Activated B cell treated with CpG ODN at 0.5 μM for 24 hours (primary cell): ENCODE measurements around the gene PHLPP1. TPM values are rescaled to one million over a fixed set of nuclear protein-coding genes. Genes with fewer than 3 reads are reported as not detected.

Experiments used
- ATAC-seq: fragments of 200-7000 bp; cut with Tn5 transposase; one replicate; pipeline ENCODE4 v1.10.0; 2021; ENCODE audit warnings: low read depth, mild to moderate bottlenecking, moderate library complexity
- CTCF ChIA-PET: fragments of 350-600 bp; sonication (Branson Sonifier 250); formaldehyde crosslinking; loops from one replicate; lab custom pipeline; 2021; ENCODE audit warnings: antibody characterized with exemption; lab: Charles Lee
- POLR2A ChIA-PET: fragments of 350-600 bp; sonication (Branson Sonifier 250); formaldehyde crosslinking; loops from one replicate; lab custom pipeline; 2021; ENCODE audit warnings: antibody characterized with exemption; lab: Charles Lee
- DNase-seq: peaks from one replicate; pipeline ENCODE4 v3.0.0; 2022
- H3K27ac Mint-ChIP-seq: one replicate; pipeline ENCODE4 v1.8.0; 2020; ENCODE audit warnings: mixed read lengths
- H3K27me3 Mint-ChIP-seq: one replicate; pipeline ENCODE4 v1.8.0; 2021; ENCODE audit warnings: mixed read lengths
- H3K36me3 Mint-ChIP-seq: one replicate; pipeline ENCODE4 v1.8.0; 2021; ENCODE audit warnings: low read depth, mixed read lengths
- H3K4me1 Mint-ChIP-seq: one replicate; pipeline ENCODE4 v1.8.0; 2021; ENCODE audit warnings: mixed read lengths
- H3K4me3 Mint-ChIP-seq: one replicate; pipeline ENCODE4 v1.8.0; 2020; ENCODE audit warnings: mild to moderate bottlenecking, mixed read lengths
- H3K9me3 Mint-ChIP-seq: one replicate; pipeline ENCODE4 v1.8.0; 2020; ENCODE audit warnings: mixed read lengths
- CTCF ChIP-seq: fragments of 200-600 bp; IDR thresholded peaks from one replicate; pipeline ENCODE4 v1.8.0; 2022; ENCODE audit warnings: antibody characterized with exemption, mild to moderate bottlenecking
- intact Hi-C: fragments of 100-400 bp; cut with micrococcal nuclease; formaldehyde crosslinking; loops from one replicate; pipeline ENCODE4 v1.15.1; 2024
- total RNA-seq: library from RNA; stranded (reverse); gene quantifications from 2 replicates; pipeline ENCODE4 v1.2.3, GENCODE V29; 2022

PHLPP1 gene
- total RNA-seq, 1 donor from 2014 or later = 16.1 TPM

DNA sequence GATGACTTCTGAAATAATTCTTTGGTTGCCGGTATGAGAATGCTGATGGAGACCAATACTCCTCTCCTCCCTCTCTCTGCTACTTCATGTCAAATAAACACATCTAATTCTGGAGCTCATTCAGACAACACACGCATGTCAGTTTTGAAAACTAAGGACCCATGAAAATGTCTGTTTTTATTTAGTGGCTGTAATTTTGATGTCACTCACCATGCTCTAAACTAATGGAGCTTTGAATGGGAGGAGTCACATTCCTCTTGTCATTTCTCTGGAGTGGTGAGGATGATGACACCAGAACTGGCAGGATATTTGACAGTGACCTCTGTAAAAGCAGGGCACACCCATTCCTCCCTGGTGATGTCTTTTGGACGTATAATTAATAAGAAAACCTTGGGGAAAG is 163.0 kb downstream of the PHLPP1 start:
- CTCF ChIA-PET = no interaction called here

DNA sequence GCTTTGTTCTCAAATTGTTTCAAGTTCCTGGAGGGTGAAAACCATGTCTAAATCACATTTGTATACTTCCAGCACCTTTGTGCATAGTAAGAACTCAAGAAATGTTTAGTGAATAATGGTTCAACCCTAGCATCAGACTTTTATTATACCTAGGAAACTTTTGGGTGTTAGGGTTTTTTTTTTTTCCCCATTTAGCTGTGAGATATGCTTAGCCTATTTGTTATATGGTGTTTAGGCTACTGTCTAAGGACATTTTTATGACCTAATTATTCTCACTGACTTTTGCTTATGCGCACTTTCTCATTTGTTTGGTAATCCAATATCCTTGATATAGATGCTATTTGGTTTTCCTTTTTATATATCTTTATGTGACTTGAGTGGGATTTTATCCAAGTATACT is 164.7 kb downstream of the PHLPP1 start:
- no peaks in the 10 kb centered on the region for H3K27me3 Mint-ChIP-seq
- POLR2A ChIA-PET = interaction anchor here (0.6 kb wide), 2 partner anchors 54 to 80 kb away, joined by 6 to 8 read pairs; no protein-coding TSS in a partner anchor
- H3K36me3 Mint-ChIP-seq = no peaks in the 10 kb centered on the region
- no peak overlapping the region for H3K4me3 Mint-ChIP-seq
- no peak for DNase-seq
- peaks cover 2% of the 10 kb centered on the region for H3K4me1 Mint-ChIP-seq
- CTCF ChIA-PET = no interaction called here
- no peak overlapping the region for H3K27ac Mint-ChIP-seq
- no peaks in the 10 kb centered on the region for H3K9me3 Mint-ChIP-seq
- TF ChIP-seq CTCF = no peak
- no peak for ATAC-seq
- intact Hi-C loops = no loop called here

More for the DNA sequence above, 163.0 kb downstream of the PHLPP1 start:
- Mint-ChIP-seq H3K9me3 (no peaks in the 10 kb centered on the region), H3K27me3 (no peaks in the 10 kb centered on the region), H3K4me3 (no peak overlapping the region), H3K4me1 (peaks cover 2% of the 10 kb centered on the region), H3K36me3 (no peaks in the 10 kb centered on the region), H3K27ac (no peak overlapping the region)
- ATAC-seq = no peak
- intact Hi-C loops = no loop called here
- DNase-seq = no peak
- POLR2A ChIA-PET = no interaction called here
- TF ChIP-seq CTCF = no peak

DNA sequence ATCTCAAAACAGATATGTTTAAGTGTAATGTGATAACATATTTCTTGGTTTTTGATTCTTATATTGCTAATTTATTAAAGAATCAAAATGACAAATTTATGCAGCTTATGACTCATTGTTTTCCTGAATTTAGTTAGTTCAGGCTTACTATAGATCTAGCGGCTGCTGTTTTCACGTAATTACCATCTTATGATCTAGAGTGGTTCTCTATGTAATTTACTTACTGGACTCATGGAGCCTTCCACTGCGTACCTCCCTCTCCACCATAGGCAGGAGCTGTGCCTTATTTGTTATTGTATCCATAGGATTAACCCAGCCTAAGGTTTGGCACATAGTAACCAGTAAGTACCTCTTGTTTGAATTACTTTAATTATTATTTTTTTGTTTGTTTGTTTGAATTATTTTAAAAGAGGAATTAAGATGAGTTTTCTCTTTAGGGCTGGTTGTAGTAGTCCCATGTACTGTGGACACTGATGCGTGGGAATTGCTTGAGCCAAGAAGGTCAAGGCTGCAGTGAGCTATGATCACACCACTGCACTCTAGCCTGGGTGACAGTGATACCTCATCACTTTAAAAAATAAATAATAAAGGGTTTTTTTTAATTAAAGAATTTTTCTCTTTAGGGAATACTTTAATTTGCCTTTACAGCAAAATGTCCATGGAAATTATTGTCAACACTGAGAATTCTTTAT is 165.5 kb downstream of the PHLPP1 start:
- H3K9me3 Mint-ChIP-seq = no peaks in the 10 kb centered on the region
- DNase-seq (no peak), ATAC-seq (no peak)
- no peaks in the 10 kb centered on the region for H3K36me3 Mint-ChIP-seq
- H3K4me3 Mint-ChIP-seq = no peak overlapping the region
- H3K27me3 Mint-ChIP-seq = no peaks in the 10 kb centered on the region
- intact Hi-C loops = no loop called here
- H3K27ac Mint-ChIP-seq = no peak overlapping the region
- no peak for TF ChIP-seq CTCF
- peaks cover 2% of the 10 kb centered on the region for H3K4me1 Mint-ChIP-seq
- ChIA-PET CTCF (no interaction called here), POLR2A (no interaction called here)

- no peaks in the 10 kb centered on the region for H3K27me3 Mint-ChIP-seq
- no peak overlapping the region for H3K4me3 Mint-ChIP-seq
- intact Hi-C loops = no loop called here
- H3K9me3 Mint-ChIP-seq = no peaks in the 10 kb centered on the region
- no peak for TF ChIP-seq CTCF
- no peak overlapping the region for H3K27ac Mint-ChIP-seq
- ATAC-seq = no peak
- no peak for DNase-seq
- ChIA-PET CTCF (no interaction called here), POLR2A (no interaction called here)
- H3K36me3 Mint-ChIP-seq = no peaks in the 10 kb centered on the region
- peaks cover 2% of the 10 kb centered on the region for H3K4me1 Mint-ChIP-seq
Observed at GRCh38 chr18:62881509-62882016, 166.2 kb downstream of the PHLPP1 start.

DNA sequence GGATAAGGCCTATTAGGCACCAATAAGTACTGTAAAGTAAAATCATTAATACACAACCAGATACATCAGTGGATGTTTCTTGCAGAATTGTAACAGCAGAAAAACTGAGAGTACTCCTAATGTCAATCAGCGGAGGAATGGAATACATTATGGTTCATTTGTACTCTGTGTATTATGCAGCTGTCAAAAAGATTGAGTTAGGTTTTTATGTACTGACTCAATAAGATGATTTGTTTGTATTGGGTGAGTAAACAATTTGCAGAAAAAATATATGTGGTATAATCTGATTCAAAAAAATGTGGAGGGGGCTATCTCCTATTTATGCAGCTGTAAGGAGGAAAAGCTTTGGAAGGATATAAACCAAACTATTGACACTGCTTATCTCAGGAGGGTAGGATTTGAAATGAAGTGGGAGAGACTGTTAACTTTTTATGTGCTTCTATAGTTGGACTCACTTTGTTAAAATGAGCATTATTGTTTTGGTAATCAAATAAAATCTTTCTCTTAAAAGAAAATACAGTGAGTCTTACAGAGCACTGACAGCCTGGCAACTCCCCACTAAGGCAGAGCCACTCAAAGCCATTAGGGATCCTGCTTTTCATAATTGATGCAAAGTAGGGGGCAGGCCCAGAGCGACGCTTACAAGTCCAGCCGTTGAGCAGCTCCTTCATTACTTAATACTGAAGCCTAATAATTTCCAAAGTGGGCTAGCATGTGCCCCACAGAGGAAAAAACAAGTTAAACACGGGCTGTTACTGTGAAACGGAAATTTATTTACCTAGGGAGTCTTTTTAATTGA is 168.8 kb downstream of the PHLPP1 start:
- H3K4me1 Mint-ChIP-seq = peaks cover 2% of the 10 kb centered on the region
- H3K27ac Mint-ChIP-seq = no peak overlapping the region
- TF ChIP-seq CTCF = no peak
- ATAC-seq = no peak
- DNase-seq = no peak
- no peak overlapping the region for H3K4me3 Mint-ChIP-seq
- H3K9me3 Mint-ChIP-seq = no peaks in the 10 kb centered on the region
- H3K27me3 Mint-ChIP-seq = no peaks in the 10 kb centered on the region
- POLR2A ChIA-PET = no interaction called here
- CTCF ChIA-PET = no interaction called here
- intact Hi-C loops = no loop called here
- H3K36me3 Mint-ChIP-seq = no peaks in the 10 kb centered on the region
